ENCODE data around the gene CD58.

GRCh38 chr1:116475850-116476218 lies 95.0 kb downstream of the CD58 start:
- TF ChIP-seq EP300 (IDR thresholded peaks at IDR 0.05) (no peak), CTCF (IDR thresholded peaks at IDR 0.05) (no peak)
